ENCODE data around the gene NRN1. TPM values are rescaled to one million over a fixed set of nuclear protein-coding genes. Genes with fewer than 3 reads are reported as not detected.

Gene NRN1
- total RNA-seq, 4 donors from 2014 or later: 5.6 to 22.7 (median 15.1) TPM

DNA sequence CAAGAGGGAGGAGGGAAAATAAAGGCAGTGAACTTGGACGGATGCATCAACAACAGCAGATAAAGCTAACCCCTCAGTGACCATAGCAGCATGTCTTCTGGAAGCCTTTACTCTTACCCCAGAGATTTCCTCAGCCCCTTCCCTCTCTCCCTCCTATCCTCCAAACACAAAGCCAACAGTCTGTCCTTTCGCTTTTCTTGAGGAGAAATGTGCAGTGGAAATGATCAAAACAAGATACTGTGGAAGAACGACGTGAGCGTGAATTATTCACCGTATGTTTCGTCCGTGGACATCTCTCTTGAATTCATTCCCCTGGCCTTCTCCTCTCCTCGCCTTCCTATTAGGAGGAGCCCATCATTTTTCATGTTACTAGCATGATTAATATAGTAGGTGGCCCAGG is 8.5 kb downstream of the NRN1 start:
- peak overlapping the region in 1 of 2 donors; percentile 39 for H3K4me3 ChIP-seq
- peaks cover 0 to 11% (median 0%) of the 10 kb centered on the region in 3 donors for H3K9me3 ChIP-seq
- 6 to 25% methylated on average over 3 to 9 of the region's 9 CpGs for WGBS, 2 donors (ENCODE audit: low coverage in 1 of 2)
- H3K36me3 ChIP-seq: no peaks in the 10 kb centered on the region
- no peak for ATAC-seq
- peak overlapping the region in 3 of 4 donors; percentile 45 to 71 (median 48) for H3K27ac ChIP-seq
- peaks cover 0 to 71% (median 33%) of the 10 kb centered on the region in 3 donors for H3K4me1 ChIP-seq
- peaks cover 100% of the 10 kb centered on the region for H3K27me3 ChIP-seq
- TF ChIP-seq POLR2A (IDR thresholded peaks at IDR 0.05) (no peak), EP300 (IDR thresholded peaks at IDR 0.05) (no peak), POLR2AphosphoS5 (IDR thresholded peaks at IDR 0.05) (no peak)
- TF ChIP-seq, protein P1, sequence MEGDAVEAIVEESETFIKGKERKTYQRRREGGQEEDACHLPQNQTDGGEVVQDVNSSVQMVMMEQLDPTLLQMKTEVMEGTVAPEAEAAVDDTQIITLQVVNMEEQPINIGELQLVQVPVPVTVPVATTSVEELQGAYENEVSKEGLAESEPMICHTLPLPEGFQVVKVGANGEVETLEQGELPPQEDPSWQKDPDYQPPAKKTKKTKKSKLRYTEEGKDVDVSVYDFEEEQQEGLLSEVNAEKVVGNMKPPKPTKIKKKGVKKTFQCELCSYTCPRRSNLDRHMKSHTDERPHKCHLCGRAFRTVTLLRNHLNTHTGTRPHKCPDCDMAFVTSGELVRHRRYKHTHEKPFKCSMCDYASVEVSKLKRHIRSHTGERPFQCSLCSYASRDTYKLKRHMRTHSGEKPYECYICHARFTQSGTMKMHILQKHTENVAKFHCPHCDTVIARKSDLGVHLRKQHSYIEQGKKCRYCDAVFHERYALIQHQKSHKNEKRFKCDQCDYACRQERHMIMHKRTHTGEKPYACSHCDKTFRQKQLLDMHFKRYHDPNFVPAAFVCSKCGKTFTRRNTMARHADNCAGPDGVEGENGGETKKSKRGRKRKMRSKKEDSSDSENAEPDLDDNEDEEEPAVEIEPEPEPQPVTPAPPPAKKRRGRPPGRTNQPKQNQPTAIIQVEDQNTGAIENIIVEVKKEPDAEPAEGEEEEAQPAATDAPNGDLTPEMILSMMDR (IDR thresholded peaks at IDR 0.05): no peak

DNA sequence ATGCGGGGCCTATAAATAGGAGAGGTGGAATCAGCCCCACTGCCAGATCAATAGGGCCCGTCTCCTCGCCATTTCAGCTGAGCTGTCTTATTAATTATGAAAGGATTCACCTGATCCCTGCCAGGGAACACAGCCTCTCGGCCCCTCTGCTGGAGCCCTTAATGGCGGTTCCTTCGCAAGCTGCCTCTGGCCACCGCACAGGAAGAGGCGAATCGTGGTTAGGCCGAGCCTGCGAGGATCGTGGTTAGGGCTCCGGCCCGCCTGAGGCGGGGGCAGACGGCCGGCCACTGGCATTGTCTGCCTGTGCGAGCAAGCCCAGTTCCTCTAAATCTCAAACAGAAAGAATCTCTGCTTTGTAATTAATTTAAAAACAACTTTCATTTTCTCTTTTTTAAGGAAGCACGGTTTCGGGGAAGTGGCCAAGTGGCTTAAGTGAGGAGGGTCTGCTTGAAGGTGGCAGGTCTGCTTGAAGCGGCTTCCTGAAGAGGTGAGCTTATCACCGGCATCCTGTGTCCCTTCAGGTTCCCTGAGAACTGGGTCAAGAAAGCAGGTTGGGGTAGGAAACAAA is 9.2 kb downstream of the NRN1 start:
- H3K36me3 ChIP-seq: no peaks in the 10 kb centered on the region
- H3K4me1 ChIP-seq: peaks cover 0 to 64% (median 27%) of the 10 kb centered on the region in 3 donors
- H3K4me3 ChIP-seq: peak overlapping the region in 1 of 2 donors; percentile 53
- H3K27ac ChIP-seq: peak overlapping the region in 3 of 4 donors; percentile 45 to 75 (median 71)
- ATAC-seq: no peak
- peaks cover 100% of the 10 kb centered on the region for H3K27me3 ChIP-seq
- peaks cover 0 to 11% (median 0%) of the 10 kb centered on the region in 3 donors for H3K9me3 ChIP-seq
- 10 to 39% methylated on average over 6 to 21 of the region's 22 CpGs for WGBS, 2 donors (ENCODE audit: low coverage in 1 of 2)
- TF ChIP-seq EP300 (IDR thresholded peaks at IDR 0.05) (no peak), POLR2AphosphoS5 (IDR thresholded peaks at IDR 0.05) (no peak), POLR2A (IDR thresholded peaks at IDR 0.05) (no peak)
- TF ChIP-seq, protein P1 (IDR thresholded peaks at IDR 0.05): no peak

DNA sequence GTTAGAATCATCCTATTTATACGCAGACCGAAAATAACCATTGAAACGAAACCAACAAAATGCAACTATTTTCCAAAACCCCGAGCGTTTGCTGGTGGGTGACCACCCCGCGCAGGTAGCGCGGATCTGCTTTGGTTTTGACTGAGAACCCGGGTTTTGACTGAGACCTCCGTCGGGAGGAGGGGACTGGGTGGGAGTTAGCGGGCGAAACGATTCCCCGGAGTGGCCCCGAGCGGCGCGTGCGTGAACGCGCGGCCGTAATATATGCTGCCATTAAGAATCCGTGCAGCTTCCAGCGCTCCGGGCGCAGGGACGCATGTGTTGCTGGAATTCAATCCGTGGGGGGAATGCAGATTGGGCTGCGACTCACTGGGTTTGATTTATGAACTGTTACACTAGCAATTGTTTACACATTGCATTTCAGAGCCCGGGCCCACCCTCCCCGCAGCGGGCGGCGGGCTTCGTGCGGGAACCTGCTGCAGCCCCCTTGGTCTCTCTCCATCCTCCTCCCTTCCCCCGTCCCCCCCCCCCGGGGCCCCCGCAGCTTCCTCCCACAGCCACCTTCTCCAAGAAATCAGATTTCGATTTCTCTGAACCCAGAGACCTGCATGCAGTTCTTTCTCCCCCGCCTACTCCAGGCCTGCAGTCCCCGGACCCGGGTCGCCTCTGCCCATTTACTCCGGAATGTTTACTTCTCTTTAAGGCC is 9.9 kb downstream of the NRN1 start:
- no peaks in the 10 kb centered on the region for H3K36me3 ChIP-seq
- 3 to 4% methylated on average over 8 to 11 of the region's 48 CpGs for WGBS, 2 donors (ENCODE audit: low coverage in 1 of 2)
- peaks cover 0 to 58% (median 27%) of the 10 kb centered on the region in 3 donors for H3K4me1 ChIP-seq
- peaks cover 100% of the 10 kb centered on the region for H3K27me3 ChIP-seq
- ATAC-seq: no peak
- H3K9me3 ChIP-seq: peaks cover 0 to 11% (median 0%) of the 10 kb centered on the region in 3 donors
- peak overlapping the region in 3 of 4 donors; percentile 45 to 75 (median 71) for H3K27ac ChIP-seq
- peak overlapping the region; percentile 32 to 53 for H3K4me3 ChIP-seq
- TF ChIP-seq POLR2AphosphoS5 (IDR thresholded peaks at IDR 0.05) (no peak), EP300 (IDR thresholded peaks at IDR 0.05) (no peak), POLR2A (IDR thresholded peaks at IDR 0.05) (no peak)
- TF ChIP-seq, protein P1 (IDR thresholded peaks at IDR 0.05): no peak

DNA sequence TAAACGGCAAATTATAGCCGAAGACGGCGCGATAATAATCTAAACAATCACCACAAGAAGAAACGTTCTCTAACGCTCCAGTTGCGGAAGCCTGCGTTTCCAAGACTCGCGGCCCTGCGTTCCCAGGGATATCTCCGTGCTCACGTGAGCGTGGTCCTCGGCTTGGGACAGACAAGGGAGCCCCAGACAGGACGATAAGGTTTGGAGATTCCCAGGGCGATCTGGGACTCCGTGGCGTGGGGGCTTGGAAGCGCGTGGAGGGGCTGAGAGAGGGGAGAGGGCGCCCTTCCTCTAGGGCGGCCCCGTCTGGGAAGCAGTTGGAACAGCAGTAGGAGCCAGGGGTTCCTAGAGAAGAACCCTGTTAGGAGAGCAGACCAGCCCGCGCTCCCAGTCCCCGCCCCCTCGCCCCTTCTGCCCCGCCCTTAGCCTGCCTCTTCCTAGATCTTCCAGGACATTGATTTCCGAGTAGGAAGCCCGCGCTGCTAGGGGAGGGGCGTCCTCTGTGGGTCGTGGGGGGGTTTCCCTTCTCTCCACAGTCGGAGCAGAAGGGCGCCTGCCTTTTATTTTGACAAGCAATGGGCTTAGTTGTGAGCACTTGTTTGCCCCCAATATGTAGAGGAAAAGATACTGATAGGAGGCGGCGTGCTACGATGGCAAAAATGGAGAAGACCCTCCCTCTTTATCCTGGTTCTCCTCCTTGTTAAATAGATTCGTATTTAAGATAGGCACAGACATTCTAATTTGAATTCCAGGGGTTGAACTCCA is 10.6 kb downstream of the NRN1 start:
- 0 to 6% methylated on average over 4 to 10 of the region's 41 CpGs for WGBS, 2 donors (ENCODE audit: low coverage in 1 of 2)
- H3K4me1 ChIP-seq: peaks cover 0 to 57% (median 27%) of the 10 kb centered on the region in 3 donors
- TF ChIP-seq, protein P1 (IDR thresholded peaks at IDR 0.05): peak in 1 of 4 experiments; percentile 20
- TF ChIP-seq POLR2A (IDR thresholded peaks at IDR 0.05): peak in 1 of 2 donors; percentile 4
- no peak for TF ChIP-seq POLR2AphosphoS5 (IDR thresholded peaks at IDR 0.05)
- TF ChIP-seq EP300 (IDR thresholded peaks at IDR 0.05): no peak

More for the DNA sequence above, 10.6 kb downstream of the NRN1 start:
- Histone ChIP-seq H3K36me3 (no peaks in the 10 kb centered on the region), H3K4me3 (peak overlapping the region; percentile 32 to 53), H3K27ac (peak overlapping the region in 3 of 4 donors; percentile 45 to 75 (median 71)), H3K9me3 (peaks cover 0 to 11% (median 0%) of the 10 kb centered on the region in 3 donors), H3K27me3 (peaks cover 95% of the 10 kb centered on the region)
- peak; percentile 76 for ATAC-seq
